H1 (cell line): Measurements from ENCODE around the gene SLC25A24. TPM values are rescaled to one million over a fixed set of nuclear protein-coding genes. Genes with fewer than 3 reads are reported as not detected.

Experiments used
- CTCF ChIA-PET: fragments of 300-600 bp; sonication (Branson Sonifier 250); formaldehyde crosslinking; loops from one replicate; lab custom pipeline; 2021; ENCODE audit not compliant: partially characterized antibody; lab: Charles Lee
- POLR2A ChIA-PET: fragments of 300-600 bp; sonication (Branson Sonifier 250); formaldehyde crosslinking; loops from one replicate; lab custom pipeline; 2021; ENCODE audit warnings: inconsistent platforms; ENCODE audit not compliant: partially characterized antibody; lab: Charles Lee
- DNase-seq, 2 experiments: peaks; one replicate each; pipeline versions ENCODE4 v3.0.0 to v3.0.0-alpha.2; 2010 to 2022; ENCODE audit warnings: low spot score in 2 of 2, low read depth in 1 of 2, mixed read lengths in 1 of 2
- FAIRE-seq: peaks from 2 replicates; lab custom pipeline; 2011; peaks lifted over from hg19 to GRCh38; lab: Jason Lieb, UNC
- H2AFZ ChIP-seq: 2 replicates; pipeline ENCODE4 v1.8.1; 2012; ENCODE audit warnings: low read length, inconsistent platforms
- H2AK5ac ChIP-seq: 2 replicates; pipeline ENCODE4 v1.6.1; 2013; ENCODE audit warnings: low read depth, low read length
- H2BK120ac ChIP-seq: replicated peaks from 2 replicates; pipeline ENCODE3; 2013; ENCODE audit warnings: low read depth, low read length, inconsistent platforms
- H2BK12ac ChIP-seq: 2 replicates; pipeline ENCODE4 v1.6.1; 2013; ENCODE audit warnings: low read depth, low read length
- H2BK15ac ChIP-seq: 2 replicates; pipeline ENCODE4 v1.6.1; 2013; ENCODE audit warnings: low read length
- H2BK20ac ChIP-seq: 2 replicates; pipeline ENCODE4 v1.6.1; 2013; ENCODE audit warnings: low read length
- H2BK5ac ChIP-seq: 2 replicates; pipeline ENCODE4 v1.6.1; 2013; ENCODE audit warnings: low read depth, low read length
- H3K14ac ChIP-seq: 2 replicates; pipeline ENCODE4 v1.6.1; 2013; ENCODE audit warnings: inconsistent platforms; ENCODE audit not compliant: insufficient read length
- H3K18ac ChIP-seq: 2 replicates; pipeline ENCODE4 v1.6.1; 2013; ENCODE audit warnings: low read length; ENCODE audit errors: extremely low read depth
- H3K23ac ChIP-seq: 2 replicates; pipeline ENCODE4 v1.6.1; 2013; ENCODE audit warnings: inconsistent platforms; ENCODE audit not compliant: insufficient read length
- H3K23me2 ChIP-seq: 2 replicates; pipeline ENCODE4 v1.6.1; 2013; ENCODE audit warnings: low read depth, low read length
- H3K27ac ChIP-seq: 2 replicates; pipeline ENCODE4 v1.6.1; 2011; ENCODE audit warnings: low read depth, low read length, inconsistent platforms
- H3K27me3 ChIP-seq, 4 experiments: replicated peaks in 1 of 4; 1 replicate in 1 of 4; 2 replicates in 3 of 4; pipeline versions ENCODE4 v1.6.1 to v1.8.1; 2011 to 2013; ENCODE audit warnings: low read length in 3 of 4, mild to moderate bottlenecking in 3 of 4, inconsistent platforms in 2 of 4, mixed read lengths in 2 of 4, moderate library complexity in 1 of 4; ENCODE audit not compliant: control insufficient read depth in 3 of 4, insufficient read depth in 3 of 4; ENCODE audit errors: extremely low read depth in 1 of 4
- H3K36me3 ChIP-seq, 4 experiments: 2 replicates each; pipeline versions ENCODE4 v1.6.1 to v1.8.1; 2011 to 2013; ENCODE audit warnings: mild to moderate bottlenecking in 4 of 4, low read length in 3 of 4, moderate library complexity in 2 of 4, control low read depth in 1 of 4, inconsistent platforms in 1 of 4; ENCODE audit not compliant: insufficient read depth in 4 of 4, control insufficient read depth in 2 of 4
- H3K4ac ChIP-seq: replicated peaks from 2 replicates; pipeline ENCODE3; 2013; ENCODE audit warnings: low read length, low read depth, mixed read lengths, inconsistent platforms; ENCODE audit not compliant: insufficient read length
- H3K4me1 ChIP-seq, 4 experiments: replicated peaks in 1 of 4; 1 replicate in 1 of 4; 2 replicates in 3 of 4; pipeline versions ENCODE4 v1.6.1 to v1.8.1; 2011 to 2013; ENCODE audit warnings: low read length in 3 of 4, inconsistent platforms in 2 of 4, mixed read lengths in 1 of 4; ENCODE audit not compliant: insufficient read depth in 4 of 4, control insufficient read depth in 3 of 4
- H3K4me2 ChIP-seq, 2 experiments: 2 replicates each; pipeline versions ENCODE4 v1.6.1 to v1.8.1; 2011 to 2013; ENCODE audit warnings: low read depth in 2 of 2, low read length in 2 of 2, control low read depth in 1 of 2, inconsistent platforms in 1 of 2, mild to moderate bottlenecking in 1 of 2; ENCODE audit not compliant: insufficient read depth in 1 of 2
- H3K4me3 ChIP-seq, 4 experiments: fragments of 200-600, 300-600 bp in 1 of 4; sonication (generic), shearing (Covaris generic), sonication (Bioruptor Twin) in 1 of 4; 2 replicates each; pipeline versions ENCODE4 v1.5.1 to v1.8.1; 2011 to 2016; ENCODE audit warnings: low read length in 4 of 4, low read depth in 3 of 4, control low read depth in 2 of 4, inconsistent platforms in 2 of 4, mild to moderate bottlenecking in 2 of 4, mixed read lengths in 1 of 4, moderate library complexity in 1 of 4; ENCODE audit not compliant: insufficient read depth in 2 of 4; ENCODE audit errors: extremely low read depth in 1 of 4
- H3K56ac ChIP-seq: replicated peaks from 2 replicates; pipeline ENCODE3; 2013; ENCODE audit warnings: low read depth, mild to moderate bottlenecking, mixed read lengths, low read length, inconsistent platforms; ENCODE audit not compliant: insufficient read length
- H3K79me1 ChIP-seq: 2 replicates; pipeline ENCODE4 v1.6.1; 2013; ENCODE audit warnings: low read depth, low read length, control low read depth
- H3K79me2 ChIP-seq, 2 experiments: 2 replicates each; pipeline versions ENCODE4 v1.6.1 to v1.8.1; 2012 to 2013; ENCODE audit warnings: low read length in 2 of 2, mild to moderate bottlenecking in 2 of 2, inconsistent platforms in 1 of 2; ENCODE audit not compliant: insufficient read depth in 2 of 2, control insufficient read depth in 1 of 2
- H3K9ac ChIP-seq, 4 experiments: replicated peaks in 1 of 4; 1 replicate in 1 of 4; 2 replicates in 3 of 4; pipeline versions ENCODE4 v1.6.1 to v1.8.1; 2011 to 2013; ENCODE audit warnings: low read depth in 3 of 4, low read length in 3 of 4, control low read depth in 2 of 4, mild to moderate bottlenecking in 2 of 4, moderate library complexity in 2 of 4, inconsistent platforms in 1 of 4; ENCODE audit errors: extremely low read depth in 1 of 4
- H3K9me3 ChIP-seq, 2 experiments: 2 replicates each; pipeline versions ENCODE4 v1.6.1 to v1.8.1; 2012 to 2013; ENCODE audit warnings: mild to moderate bottlenecking in 2 of 2, moderate library complexity in 2 of 2, control low read depth in 1 of 2, inconsistent platforms in 1 of 2, low read depth in 1 of 2, low read length in 1 of 2, mixed read lengths in 1 of 2; ENCODE audit not compliant: insufficient read depth in 2 of 2
- H4K20me1 ChIP-seq, 2 experiments: replicated peaks in 1 of 2; 2 replicates each; pipeline versions ENCODE3 to v1.8.1; 2011 to 2013; ENCODE audit warnings: inconsistent platforms in 2 of 2, low read length in 2 of 2, mild to moderate bottlenecking in 1 of 2; ENCODE audit not compliant: insufficient read depth in 2 of 2, control insufficient read depth in 1 of 2
- H4K5ac ChIP-seq: 2 replicates; pipeline ENCODE4 v1.6.1; 2013; ENCODE audit warnings: low read length, low read depth, mixed read lengths, inconsistent platforms; ENCODE audit not compliant: insufficient read length
- H4K8ac ChIP-seq: 2 replicates; pipeline ENCODE4 v1.8.0; 2013; ENCODE audit warnings: mild to moderate bottlenecking, moderate library complexity, low read length, inconsistent platforms; ENCODE audit not compliant: insufficient read depth; ENCODE audit errors: extremely low read depth
- H4K91ac ChIP-seq: replicated peaks from 2 replicates; pipeline ENCODE3; 2013; ENCODE audit warnings: low read length, mixed read lengths, inconsistent platforms; ENCODE audit not compliant: insufficient read length
- CBX8 ChIP-seq: fragments of 300-800, 300-1000 bp; sonication (generic); IDR thresholded peaks from 2 replicates; pipeline ENCODE4 v1.7.1; 2016; ENCODE audit warnings: low read depth, low read length, borderline replicate concordance
- JUND ChIP-seq: IDR thresholded peaks from 2 replicates; pipeline ENCODE4 v1.6.1; 2011; ENCODE audit warnings: mild to moderate bottlenecking, improper control_type of control experiment, low read length
- POLR2AphosphoS5 ChIP-seq: IDR thresholded peaks from 2 replicates; pipeline ENCODE4 v1.6.1; 2011; ENCODE audit warnings: low read depth, low read length
- RAD21 ChIP-seq, 2 experiments: IDR thresholded peaks in 1 of 2; conservative IDR thresholded peaks in 1 of 2; 2 replicates each; pipeline ENCODE4 v1.6.1; 2011; ENCODE audit warnings: low read depth in 2 of 2, low read length in 2 of 2, improper control_type of control experiment in 1 of 2, inconsistent platforms in 1 of 2, mild to moderate bottlenecking in 1 of 2, moderate library complexity in 1 of 2
- TEAD4 ChIP-seq: IDR thresholded peaks from 2 replicates; pipeline ENCODE4 v1.6.1; 2012; ENCODE audit warnings: low read depth, low read length, inconsistent platforms, mixed read lengths
- WGBS, 2 experiments: shearing (Covaris generic) in 1 of 2; methylation state at CpG; one replicate each; pipeline versions ENCODE4 v1.1.6 to v1.1.7; 2013 to 2015; ENCODE audit warnings: low lambda C conversion rate in 2 of 2, mixed read lengths in 2 of 2, inconsistent platforms in 1 of 2, low coverage in 1 of 2, missing lambda C conversion rate in 1 of 2; ENCODE audit not compliant: insufficient replicate concordance in 2 of 2, insufficient coverage in 1 of 2, insufficient read length in 1 of 2; ENCODE audit errors: extremely low coverage in 1 of 2, missing lambda C conversion rate in 1 of 2; 5-methylcytosine and 5-hydroxymethylcytosine counted together
- polyA plus RNA-seq, 7 experiments: library from polyadenylated mRNA; depleted of rRNA in 3 of 7; stranded (reverse) in 5 of 7; unstranded in 2 of 7; fragments of >200 nt in 5 of 7; fragments of 200-250 nt in 2 of 7; gene quantifications; 1 replicate in 5 of 7; 2 replicates in 1 of 7; 4 replicates in 1 of 7; pipeline versions ENCODE4 v1.2.1 to v1.2.3, GENCODE V29; 2011 to 2013; ENCODE audit warnings: missing spikeins in 2 of 7, mixed read lengths in 2 of 7
- total RNA-seq: library from RNA; stranded (reverse); fragmentation: NEBNext Ultra II Directional; extraction: Animal tissue kit (Norgen Biotek cat#: 25700); gene quantifications from 2 replicates; pipeline ENCODE4 v1.2.1, GENCODE V29; 2021
- TF ChIP-seq, protein P1 (sequence below), 3 experiments: IDR thresholded peaks; 1 replicate in 2 of 3; 2 replicates in 1 of 3; pipeline versions ENCODE4 v1.5.1 to v1.6.1; 2011; ENCODE audit warnings: low read length in 3 of 3, mild to moderate bottlenecking in 3 of 3, inconsistent platforms in 2 of 3, low read depth in 1 of 3, moderate library complexity in 1 of 3; ENCODE audit not compliant: insufficient read depth in 1 of 3; ENCODE audit errors: control extremely low read depth in 1 of 3

SLC25A24 gene
- total and polyA plus RNA-seq, 2 of the 8 experiments (the other 6 are each of a cell fraction or from before 2014, with no cell fraction given) = 13.6 to 40.6 TPM

DNA sequence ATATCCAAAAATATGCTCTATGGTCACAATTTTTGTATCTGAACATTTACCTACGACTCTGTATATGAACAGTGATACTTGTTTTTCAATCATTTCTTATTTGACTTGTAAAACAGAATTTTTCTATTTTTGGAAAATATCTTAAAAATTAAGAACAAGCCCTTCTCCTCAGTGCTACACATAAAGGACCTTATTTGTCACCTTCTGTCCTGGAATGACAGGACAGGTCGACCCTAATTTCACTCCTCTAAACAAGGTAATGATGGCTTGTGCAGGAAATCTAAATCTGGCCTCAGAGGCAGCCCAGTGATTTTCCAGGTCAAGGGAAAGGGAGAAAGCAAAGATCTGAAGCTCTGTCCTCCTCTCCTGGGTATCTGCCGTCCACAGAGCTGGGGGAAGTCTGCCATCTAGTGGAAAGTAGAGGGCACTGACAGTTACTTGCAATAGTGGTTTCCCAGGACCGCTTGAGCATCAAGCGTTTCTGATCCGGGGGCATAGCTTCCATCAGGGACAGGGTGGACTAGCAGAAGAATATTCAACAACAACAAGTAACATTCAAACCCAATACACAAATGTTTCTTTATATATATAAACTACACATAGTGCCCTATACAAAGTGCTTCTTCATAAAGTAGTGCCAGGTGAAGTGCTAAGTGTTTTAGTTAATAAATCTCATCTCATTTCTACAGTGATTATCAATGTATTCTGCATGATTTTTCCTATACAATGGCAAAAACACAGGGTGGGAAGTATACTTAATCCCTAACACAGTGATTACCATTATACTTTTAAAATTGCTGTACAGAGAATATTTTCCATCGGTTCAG is 74.6 kb downstream of the SLC25A24 start:
- DNase-seq = peak; percentile 60 to 62
- H3K9me3 ChIP-seq = no peaks in the 10 kb centered on the region
- no peak overlapping the region for H3K23ac ChIP-seq
- TF ChIP-seq JUND (0 out of 2 replicates have a peak, but pooled peaks have one; percentile 12), RAD21 (IDR thresholded peaks at IDR 0.05 in 1 of 2, conservative IDR thresholded peaks at IDR 0.05 in 1 of 2; ENCODE audit: low read depth in 2 of 2, low read length in 2 of 2) (peak; percentile 100), CBX8 (no peak), TEAD4 (no peak), POLR2AphosphoS5 (no peak)
- TF ChIP-seq, protein P1, sequence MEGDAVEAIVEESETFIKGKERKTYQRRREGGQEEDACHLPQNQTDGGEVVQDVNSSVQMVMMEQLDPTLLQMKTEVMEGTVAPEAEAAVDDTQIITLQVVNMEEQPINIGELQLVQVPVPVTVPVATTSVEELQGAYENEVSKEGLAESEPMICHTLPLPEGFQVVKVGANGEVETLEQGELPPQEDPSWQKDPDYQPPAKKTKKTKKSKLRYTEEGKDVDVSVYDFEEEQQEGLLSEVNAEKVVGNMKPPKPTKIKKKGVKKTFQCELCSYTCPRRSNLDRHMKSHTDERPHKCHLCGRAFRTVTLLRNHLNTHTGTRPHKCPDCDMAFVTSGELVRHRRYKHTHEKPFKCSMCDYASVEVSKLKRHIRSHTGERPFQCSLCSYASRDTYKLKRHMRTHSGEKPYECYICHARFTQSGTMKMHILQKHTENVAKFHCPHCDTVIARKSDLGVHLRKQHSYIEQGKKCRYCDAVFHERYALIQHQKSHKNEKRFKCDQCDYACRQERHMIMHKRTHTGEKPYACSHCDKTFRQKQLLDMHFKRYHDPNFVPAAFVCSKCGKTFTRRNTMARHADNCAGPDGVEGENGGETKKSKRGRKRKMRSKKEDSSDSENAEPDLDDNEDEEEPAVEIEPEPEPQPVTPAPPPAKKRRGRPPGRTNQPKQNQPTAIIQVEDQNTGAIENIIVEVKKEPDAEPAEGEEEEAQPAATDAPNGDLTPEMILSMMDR (IDR thresholded peaks at IDR 0.05; ENCODE audit: control extremely low read depth in 1 of 3, insufficient read depth in 1 of 3, low read depth in 1 of 3, low read length in 3 of 3) = peak; percentile 81 to 95 (median 90)
- TF ChIP-seq, all 59 proteins: peak for 3
- Histone ChIP-seq H4K20me1 (peaks cover 0 to 1% of the 10 kb centered on the region in 2 experiments), H3K4me1 (peaks cover 0 to 4% (median 0%) of the 10 kb centered on the region in 4 experiments; a peak in 1 of 7 replicates), H2BK5ac (no peak overlapping the region), H4K8ac (no peak overlapping the region), H3K14ac (no peak overlapping the region), H4K5ac (no peak overlapping the region), H4K91ac (no peak overlapping the region), H3K56ac (no peak overlapping the region), H3K27me3 (no peaks in the 10 kb centered on the region), H3K4me2 (no peak overlapping the region), H3K9ac (no peak overlapping the region), H3K79me2 (no peaks in the 10 kb centered on the region), H2BK20ac (no peak overlapping the region), H2AFZ (no peak overlapping the region), H2AK5ac (no peak overlapping the region), H3K4ac (no peak overlapping the region), H2BK15ac (no peak overlapping the region), H2BK120ac (no peak overlapping the region), H3K27ac (no peak overlapping the region), H3K79me1 (no peaks in the 10 kb centered on the region), H3K18ac (no peak overlapping the region), H3K36me3 (no peaks in the 10 kb centered on the region), H3K23me2 (no peaks in the 10 kb centered on the region), H3K4me3 (no peak overlapping the region), H2BK12ac (no peak overlapping the region)
- ChIA-PET CTCF (interaction anchor here (0.6 to 14.1 kb wide), 40 partner anchors 9 to 848 kb away, joined by 3 to 433 read pairs (median 3); no protein-coding TSS in a partner anchor), POLR2A (interaction anchor here (0.8 to 1.5 kb wide), 4 partner anchors 13 to 343 kb away, joined by 3 to 5 read pairs (median 4); no protein-coding TSS in a partner anchor)
- FAIRE-seq = peak; percentile 86
- WGBS, 2 experiments = 27% methylated on average over 7 of the region's 7 CpGs; no CpG with 5 or more reads in 1 of the 2 experiments
